ENCODE results near the gene SPEM3. TPM values are rescaled to one million over a fixed set of nuclear protein-coding genes. Genes with fewer than 3 reads are reported as not detected.

The SPEM3 gene
- total and polyA plus RNA-seq, 10 of the 15 experiments (the other 5 are each of a cell fraction or from before 2014, with no cell fraction given): not detected

- in situ Hi-C loops (cut with MboI): no loop called here
Measured at GRCh38 chr17:7443499-7444485, 15.1 kb downstream of the SPEM3 start.

More at GRCh38 chr17:7443499-7444485, 15.1 kb downstream of the SPEM3 start:
- no peak for ATAC-seq
- RAD21 ChIA-PET (ENCODE audit: unreplicated experiment): interaction anchor here (0.6 to 2.7 kb wide), 4 partner anchors 8 to 117 kb away, joined by 3 to 9 read pairs (median 4); partner anchors contain the start of gene TMEM102
- Histone ChIP-seq H2AFZ (ENCODE audit: control insufficient read depth, low read depth, low read length) (no peak overlapping the region), H3K9me3 (replicated peaks; ENCODE audit: control insufficient read depth, insufficient read depth, low read length) (no peaks in the 10 kb centered on the region), H3K4me1 (ENCODE audit: control insufficient read depth, insufficient read depth, low read length) (peaks cover 20% of the 10 kb centered on the region), H3K4me3 (no peak overlapping the region), H3K4me2 (ENCODE audit: control insufficient read depth, insufficient read depth) (no peak overlapping the region), H3K27me3 (replicated peaks in 1 of 2; ENCODE audit: control insufficient read depth in 2 of 2, insufficient read depth in 2 of 2, low read length in 1 of 2) (peaks cover 1 to 8% of the 10 kb centered on the region in 2 experiments; a peak in 3 of 4 replicates), H4K20me1 (ENCODE audit: control insufficient read depth, insufficient read depth) (no peaks in the 10 kb centered on the region), H3K27ac (ENCODE audit: control insufficient read depth, insufficient read depth) (no peak overlapping the region), H3K79me2 (ENCODE audit: control insufficient read depth, insufficient read depth, low read length) (no peaks in the 10 kb centered on the region; the same call in 1 of the 2 replicates), H3K9ac (ENCODE audit: control insufficient read depth, insufficient read depth, low read length) (no peak overlapping the region), H3K36me3 (ENCODE audit: control insufficient read depth in 2 of 2, insufficient read depth in 2 of 2, low read length in 1 of 2) (no peaks in the 10 kb centered on the region)
- TF ChIP-seq ZNF622 (IDR thresholded peaks at IDR 0.05) (no peak), MTA3 (IDR thresholded peaks at IDR 0.05; ENCODE audit: borderline replicate concordance, low read length) (no peak), MEF2B (IDR thresholded peaks at IDR 0.05; ENCODE audit: partially characterized antibody, poor library complexity, severe bottlenecking) (no peak), ZBTB4 (CRISPR knock-in tag; IDR thresholded peaks at IDR 0.05) (no peak), STAT1 (conservative IDR thresholded peaks at IDR 0.05) (no peak), SIX5 (IDR thresholded peaks at IDR 0.05; ENCODE audit: low read depth, low read length, severe bottlenecking) (no peak), NFYB (IDR thresholded peaks at IDR 0.05; ENCODE audit: insufficient read depth, low read depth, low read length) (no peak), PKNOX1 (IDR thresholded peaks at IDR 0.05) (no peak), PAX8 (IDR thresholded peaks at IDR 0.05) (no peak), USF2 (IDR thresholded peaks at IDR 0.05; ENCODE audit: borderline replicate concordance, low read depth, low read length) (no peak)
- intact Hi-C loops (cut with micrococcal nuclease; ENCODE audit: unreplicated experiment): no loop called here
- SMC1A ChIA-PET (ENCODE audit: uncharacterized antibody, unreplicated experiment): interaction anchor here (0.5 to 1.5 kb wide), 5 partner anchors 11 to 116 kb away, joined by 3 to 7 read pairs (median 3); no protein-coding TSS in a partner anchor
- BruUV-seq (replicated peaks): no TSS peak
- CTCF ChIA-PET: interaction anchor here (0.8 to 1.6 kb wide), 6 partner anchors 9 to 117 kb away, joined by 3 to 9 read pairs (median 5); partner anchors contain the start of gene SENP3
- 25% methylated on average over 7 of the region's 7 CpGs for WGBS (ENCODE audit: insufficient coverage, insufficient replicate concordance, low lambda C conversion rate, missing lambda C conversion rate)
- POLR2A ChIA-PET: interaction anchor here (0.6 to 5.4 kb wide), 7 partner anchors 8 to 815 kb away, joined by 3 to 52 read pairs (median 3); partner anchors contain the start of genes TMEM102 and ZBTB4
- no peak for FAIRE-seq
- no peak for DNase-seq (ENCODE audit: low read depth, low spot score)

Data from GM12878 (cell line).